Loucy (cell line): ENCODE measurements around the gene LRRC4.

ENCODE experiments used
- H2AFZ ChIP-seq: fragments of 200-600 bp; sonication (generic); 2 replicates; pipeline ENCODE4 v1.6.0; 2016; ENCODE audit warnings: antibody characterized with exemption, mild to moderate bottlenecking, low read length, moderate library complexity
- H3F3A ChIP-seq: fragments of 200-600 bp; 2 replicates; pipeline ENCODE4 v1.6.0; 2016; ENCODE audit warnings: antibody characterized with exemption, low read depth, mild to moderate bottlenecking
- H3K27me3 ChIP-seq: fragments of 200-600 bp; sonication (generic); 2 replicates; pipeline ENCODE4 v1.6.1; 2014; ENCODE audit warnings: low read length, mild to moderate bottlenecking; ENCODE audit not compliant: insufficient read depth, poor library complexity, severe bottlenecking
- H3K36me3 ChIP-seq: fragments of 200-600 bp; sonication (generic); 2 replicates; pipeline ENCODE4 v1.6.1; 2016; ENCODE audit warnings: low read length; ENCODE audit not compliant: insufficient read depth
- H3K4me1 ChIP-seq: fragments of 200-600 bp; sonication (generic); 2 replicates; pipeline ENCODE4 v1.5.1; 2014; ENCODE audit warnings: low read length, mild to moderate bottlenecking; ENCODE audit not compliant: insufficient read depth, poor library complexity, severe bottlenecking
- H3K4me2 ChIP-seq: fragments of 200-600 bp; sonication (generic); 2 replicates; pipeline ENCODE4 v1.6.0; 2014; ENCODE audit warnings: antibody characterized with exemption, low read length, low read depth, mild to moderate bottlenecking; ENCODE audit not compliant: poor library complexity, severe bottlenecking
- H3K4me3 ChIP-seq: fragments of 200-600 bp; sonication (generic); 2 replicates; pipeline ENCODE4 v1.5.1; 2014; ENCODE audit warnings: low read length, mild to moderate bottlenecking, mixed read lengths; ENCODE audit not compliant: poor library complexity, severe bottlenecking
- H3K79me2 ChIP-seq: fragments of 200-600 bp; sonication (generic); 2 replicates; pipeline ENCODE4 v1.6.1; 2014; ENCODE audit warnings: low read length; ENCODE audit not compliant: insufficient read depth
- H3K9ac ChIP-seq: fragments of 200-600 bp; sonication (generic); 2 replicates; pipeline ENCODE4 v1.6.0; 2014; ENCODE audit warnings: mild to moderate bottlenecking, low read depth, low read length, moderate library complexity; ENCODE audit not compliant: poor library complexity, severe bottlenecking
- H3K9me2 ChIP-seq: fragments of 200-600 bp; sonication (generic); replicated peaks from 2 replicates; pipeline ENCODE4 v1.6.1; 2016; ENCODE audit warnings: low read depth, low read length, mixed read lengths
- H3K9me3 ChIP-seq: fragments of 200-600 bp; sonication (generic); 2 replicates; pipeline ENCODE4 v1.6.1; 2014; ENCODE audit warnings: mild to moderate bottlenecking, antibody characterized with exemption, low read length, low read depth; ENCODE audit not compliant: insufficient read depth
- H4K20me1 ChIP-seq: fragments of 200-600 bp; sonication (generic); 2 replicates; pipeline ENCODE4 v1.6.0; 2014; ENCODE audit warnings: antibody characterized with exemption, low read length, mild to moderate bottlenecking; ENCODE audit not compliant: insufficient read depth, poor library complexity, severe bottlenecking
- CTCF ChIP-seq: fragments of 200-600 bp; sonication (generic); conservative IDR thresholded peaks from 2 replicates; pipeline ENCODE4 v1.5.1; 2014; ENCODE audit warnings: mild to moderate bottlenecking, antibody characterized with exemption, low read length
- EZH2phosphoT487 ChIP-seq: fragments of 200-600 bp; IDR thresholded peaks from 2 replicates; pipeline ENCODE4 v1.6.1; 2018; ENCODE audit warnings: antibody characterized with exemption, mild to moderate bottlenecking, moderate library complexity, borderline replicate concordance

The LRRC4 gene

GRCh38 chr7:128030263-128030653, 979 bp downstream of the LRRC4 start:
- no peak overlapping the region for H2AFZ ChIP-seq
- H3F3A ChIP-seq: no peaks in the 10 kb centered on the region
- no peaks in the 10 kb centered on the region for H3K9me3 ChIP-seq
- H3K9ac ChIP-seq: no peak overlapping the region
- H3K4me1 ChIP-seq: no peaks in the 10 kb centered on the region
- H3K4me3 ChIP-seq: no peak overlapping the region
- no peaks in the 10 kb centered on the region for H3K79me2 ChIP-seq
- peaks cover 7% of the 10 kb centered on the region; the same call in 1 of the 2 replicates for H3K36me3 ChIP-seq
- H3K27me3 ChIP-seq: no peaks in the 10 kb centered on the region
- H4K20me1 ChIP-seq: no peaks in the 10 kb centered on the region
- TF ChIP-seq EZH2phosphoT487: no peak
- TF ChIP-seq CTCF: no peak
- H3K9me2 ChIP-seq: no peaks in the 10 kb centered on the region
- H3K4me2 ChIP-seq: no peak overlapping the region

- Histone ChIP-seq H4K20me1 (no peaks in the 10 kb centered on the region), H3K9me2 (no peaks in the 10 kb centered on the region), H3K4me2 (no peak overlapping the region), H3K4me1 (peaks cover 4% of the 10 kb centered on the region), H2AFZ (no peak overlapping the region), H3F3A (no peaks in the 10 kb centered on the region), H3K9ac (no peak overlapping the region), H3K36me3 (peaks cover 7% of the 10 kb centered on the region; the same call in 1 of the 2 replicates), H3K79me2 (no peaks in the 10 kb centered on the region), H3K9me3 (no peaks in the 10 kb centered on the region), H3K4me3 (no peak overlapping the region), H3K27me3 (no peaks in the 10 kb centered on the region)
- TF ChIP-seq EZH2phosphoT487 (no peak), CTCF (no peak)
Observed at GRCh38 chr7:128029405-128029995, 1.7 kb downstream of the LRRC4 start.

GRCh38 chr7:128027485-128027980, 3.7 kb downstream of the LRRC4 start:
- no peak overlapping the region for H3K4me2 ChIP-seq
- no peaks in the 10 kb centered on the region for H3F3A ChIP-seq
- H3K4me1 ChIP-seq: peaks cover 4% of the 10 kb centered on the region
- no peaks in the 10 kb centered on the region for H3K9me2 ChIP-seq
- H3K79me2 ChIP-seq: no peaks in the 10 kb centered on the region
- no peak overlapping the region for H3K4me3 ChIP-seq
- peaks cover 7% of the 10 kb centered on the region; the same call in 1 of the 2 replicates for H3K36me3 ChIP-seq
- no peaks in the 10 kb centered on the region for H3K27me3 ChIP-seq
- H2AFZ ChIP-seq: no peak overlapping the region
- no peaks in the 10 kb centered on the region for H3K9me3 ChIP-seq
- H3K9ac ChIP-seq: no peak overlapping the region
- no peaks in the 10 kb centered on the region for H4K20me1 ChIP-seq
- TF ChIP-seq CTCF (no peak), EZH2phosphoT487 (no peak)
